LHCN-M2 (cell line): ENCODE data around the gene LTBP3. TPM values are rescaled to one million over a fixed set of nuclear protein-coding genes. Genes with fewer than 3 reads are reported as not detected.
"Not testable (repeated sequence)": the region's sequence is repeated elsewhere in the genome, so short reads cannot be mapped to it uniquely, and the experiment has no call there.

Experiments used
- DNase-seq: peaks from one replicate; pipeline ENCODE4 v3.0.0-alpha.2; 2012; ENCODE audit warnings: low read depth
- total RNA-seq: library from RNA; depleted of rRNA; stranded (reverse); fragments of >200 nt; gene quantifications from 2 replicates; pipeline ENCODE4 v1.2.3, GENCODE V29; 2014

The LTBP3 gene
- total RNA-seq, 1 experiment from 2014 or later: 27.3 TPM

- no peak for DNase-seq
These were observed 20.9 kb downstream of the LTBP3 start for GRCh38 chr11:65537296-65537597.

- no peak for DNase-seq
These were observed 21.5 kb downstream of the LTBP3 start for GRCh38 chr11:65536412-65537295.

GRCh38 chr11:65535102-65535501, 23.1 kb downstream of the LTBP3 start:
- no peak for DNase-seq

- DNase-seq: no peak
These were observed 25.6 kb downstream of the LTBP3 start for GRCh38 chr11:65532388-65533064.

GRCh38 chr11:65530157-65530496, 28.0 kb downstream of the LTBP3 start:
- DNase-seq: no peak

- no peak for DNase-seq
These were observed 28.5 kb downstream of the LTBP3 start for GRCh38 chr11:65529475-65530156.

GRCh38 chr11:65528819-65529350, 29.3 kb downstream of the LTBP3 start:
- no peak for DNase-seq

- DNase-seq: no peak
These were observed 31.4 kb downstream of the LTBP3 start for GRCh38 chr11:65526744-65527143.

GRCh38 chr11:65525546-65526480, 32.3 kb downstream of the LTBP3 start:
- no peak for DNase-seq

GRCh38 chr11:65524741-65525545, 33.2 kb downstream of the LTBP3 start, which contains the start of gene SCYL1:
Gene SCYL1 (plus strand): TSS chr11:65525083. CDS start chr11:65525154, 71 bp downstream.
- peak; percentile 66 for DNase-seq

GRCh38 chr11:65524014-65524740, 34.0 kb downstream of the LTBP3 start:
- no peak for DNase-seq

GRCh38 chr11:65523631-65523968, 34.6 kb downstream of the LTBP3 start:
- not testable (repeated sequence) for DNase-seq

GRCh38 chr11:65522718-65523630, 35.2 kb downstream of the LTBP3 start:
- not testable (repeated sequence) for DNase-seq

- not testable (repeated sequence) for DNase-seq
These were observed 36.2 kb downstream of the LTBP3 start for GRCh38 chr11:65521777-65522521.

GRCh38 chr11:65518941-65519549, 39.1 kb downstream of the LTBP3 start:
- not testable (repeated sequence) for DNase-seq

- no peak for DNase-seq
These were observed 41.8 kb downstream of the LTBP3 start for GRCh38 chr11:65516135-65516968.
